ENCODE data around the gene RNU2-1.
"Not testable (repeated sequence)": the region's sequence is repeated elsewhere in the genome, so short reads cannot be mapped to it uniquely, and the experiment has no call there.

The RNU2-1 gene

GRCh38 chr17:43232021-43232699 lies 1.6 kb downstream of the RNU2-1 start:
- not testable (repeated sequence) for H2AK5ac ChIP-seq (ENCODE audit: low read length); H3K4me3 ChIP-seq (ENCODE audit: low read depth, low read length); H3K4ac ChIP-seq (ENCODE audit: low read depth, low read length); H2BK120ac ChIP-seq (ENCODE audit: insufficient read depth, low read length, poor library complexity); H3K27me3 ChIP-seq (ENCODE audit: insufficient read depth, low read length); H4K91ac ChIP-seq (ENCODE audit: low read depth, low read length); H3K27ac ChIP-seq (ENCODE audit: low read depth, low read length); H2AFZ ChIP-seq (ENCODE audit: insufficient read depth, low read length, poor library complexity); H3K18ac ChIP-seq (ENCODE audit: low read length); DNase-seq; H3K36me3 ChIP-seq (ENCODE audit: control insufficient read depth in 1 of 2, insufficient read depth in 2 of 2, low read length in 2 of 2); H3K4me1 ChIP-seq (ENCODE audit: control insufficient read depth in 1 of 2, insufficient read depth in 2 of 2, low read length in 2 of 2); H2BK5ac ChIP-seq (ENCODE audit: low read depth, low read length, poor library complexity); H3K9me3 ChIP-seq (ENCODE audit: insufficient read depth, low read depth, low read length); H2BK12ac ChIP-seq (ENCODE audit: low read length); H3K14ac ChIP-seq (ENCODE audit: low read length); H3K9ac ChIP-seq (ENCODE audit: low read length); H3K23ac ChIP-seq (ENCODE audit: low read length); H3K79me2 ChIP-seq (ENCODE audit: control insufficient read depth, insufficient read depth, low read length, poor library complexity); H4K8ac ChIP-seq (ENCODE audit: low read depth, low read length); H3K4me2 ChIP-seq (ENCODE audit: low read length); H3K79me1 ChIP-seq (ENCODE audit: low read length)
- H4K12ac ChIP-seq (ENCODE audit: low read depth, low read length) = peak overlapping the region; percentile 91
- WGBS (ENCODE audit: extremely low coverage, insufficient coverage, insufficient read length) = no CpG with 5 or more reads among the region's 24 CpGs

DNA sequence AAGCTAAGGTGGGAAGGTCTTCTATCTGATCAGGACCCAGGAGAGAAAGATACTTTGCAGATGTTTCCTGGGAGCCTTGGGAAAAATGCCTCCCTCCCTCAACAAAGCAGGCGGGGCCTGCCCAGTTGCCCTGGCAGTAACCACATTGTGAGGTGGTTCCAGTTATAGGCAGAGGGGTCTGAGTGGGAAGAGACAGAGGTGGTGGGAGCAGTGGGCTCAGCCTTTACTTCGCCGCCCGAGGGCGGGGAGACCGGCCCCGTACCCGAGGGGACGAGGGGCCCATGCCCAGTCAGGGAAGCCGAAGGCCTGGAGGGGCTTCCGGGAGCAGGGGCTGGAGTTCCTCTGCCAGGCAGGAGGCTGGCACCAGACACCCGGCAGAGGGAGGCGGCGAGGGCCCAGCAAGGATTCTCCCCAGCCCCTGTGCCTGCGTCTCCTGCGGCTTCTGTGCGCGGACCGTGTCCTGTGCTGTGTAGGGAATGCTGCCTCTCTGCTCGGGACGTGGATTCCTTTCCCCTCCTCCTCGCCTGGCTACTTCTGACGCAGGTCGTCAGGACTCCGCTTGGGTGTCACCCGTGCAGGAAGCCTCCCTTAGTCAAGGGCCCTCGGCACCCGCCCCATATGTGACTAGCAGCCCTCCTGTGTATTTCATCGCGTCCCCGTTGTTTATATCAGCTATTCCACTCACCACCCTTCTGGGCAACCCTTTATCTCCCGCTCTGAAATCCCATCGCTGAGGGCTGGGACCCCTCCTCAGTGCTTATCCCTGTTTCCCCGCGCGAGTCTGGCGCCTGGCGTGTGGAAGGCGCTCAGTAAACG lies 2.4 kb downstream of the RNU2-1 start:
- not testable (repeated sequence) for H4K91ac ChIP-seq (ENCODE audit: low read depth, low read length); H3K18ac ChIP-seq (ENCODE audit: low read length); H3K4me2 ChIP-seq (ENCODE audit: low read length); H2BK120ac ChIP-seq (ENCODE audit: insufficient read depth, low read length, poor library complexity); H3K4me1 ChIP-seq (ENCODE audit: control insufficient read depth in 1 of 2, insufficient read depth in 2 of 2, low read length in 2 of 2); H3K23ac ChIP-seq (ENCODE audit: low read length); H3K4me3 ChIP-seq (ENCODE audit: low read depth, low read length); H2AK5ac ChIP-seq (ENCODE audit: low read length); H2BK5ac ChIP-seq (ENCODE audit: low read depth, low read length, poor library complexity); DNase-seq; H3K9ac ChIP-seq (ENCODE audit: low read length); H3K79me1 ChIP-seq (ENCODE audit: low read length); H3K79me2 ChIP-seq (ENCODE audit: control insufficient read depth, insufficient read depth, low read length, poor library complexity); H4K12ac ChIP-seq (ENCODE audit: low read depth, low read length); H2AFZ ChIP-seq (ENCODE audit: insufficient read depth, low read length, poor library complexity); H4K8ac ChIP-seq (ENCODE audit: low read depth, low read length); H3K9me3 ChIP-seq (ENCODE audit: insufficient read depth, low read depth, low read length); H3K27me3 ChIP-seq (ENCODE audit: insufficient read depth, low read length); H3K4ac ChIP-seq (ENCODE audit: low read depth, low read length); H2BK12ac ChIP-seq (ENCODE audit: low read length); H3K14ac ChIP-seq (ENCODE audit: low read length); H3K36me3 ChIP-seq (ENCODE audit: control insufficient read depth in 1 of 2, insufficient read depth in 2 of 2, low read length in 2 of 2); H3K27ac ChIP-seq (ENCODE audit: low read depth, low read length)
- no CpG with 5 or more reads among the region's 40 CpGs for WGBS (ENCODE audit: extremely low coverage, insufficient coverage, insufficient read length)

DNA sequence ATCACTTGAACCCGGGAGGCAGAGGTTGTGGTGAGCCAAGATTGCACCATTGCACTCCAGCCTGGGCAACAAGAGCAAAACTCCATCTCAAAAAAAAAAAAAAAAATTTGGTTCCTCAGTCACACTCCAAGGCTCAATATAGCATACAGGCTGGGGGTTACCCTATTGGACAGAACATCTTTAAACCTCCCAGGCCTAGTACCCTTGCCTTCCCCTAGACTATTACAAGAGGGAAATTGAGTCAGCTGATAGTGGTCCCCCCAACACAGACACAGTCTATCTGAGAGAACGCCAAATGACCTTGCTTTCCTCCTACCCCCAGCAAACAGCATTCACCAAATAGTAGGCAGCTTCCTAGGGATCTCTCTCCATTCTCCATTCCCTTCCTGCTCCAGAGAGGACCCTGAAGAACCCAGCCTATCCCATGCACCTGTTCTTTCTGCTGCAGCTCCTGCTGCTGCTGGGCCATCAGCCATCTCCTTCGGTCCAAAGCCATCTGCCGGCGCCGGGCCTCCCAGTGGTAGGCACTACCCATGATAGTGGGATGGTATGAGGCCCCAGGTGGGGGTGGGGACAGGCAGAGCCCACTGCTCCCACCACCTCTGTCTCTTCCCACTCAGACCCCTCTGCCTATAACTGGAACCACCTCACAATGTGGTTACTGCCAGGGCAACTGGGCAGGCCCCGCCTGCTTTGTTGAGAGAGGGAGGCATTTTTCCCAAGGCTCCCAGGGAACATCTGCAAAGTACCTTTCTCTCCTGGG lies 5.6 kb downstream of the RNU2-1 start, which contains the start of gene CCDC200:
Gene CCDC200, minus strand, starts transcription at position 604 of the 763 bp plus-strand sequence. Its CDS starts 69 bp downstream, at position 535.
- H3K18ac ChIP-seq (ENCODE audit: low read length); H3K79me2 ChIP-seq (ENCODE audit: control insufficient read depth, insufficient read depth, low read length, poor library complexity); H3K4me3 ChIP-seq (ENCODE audit: low read depth, low read length); H3K4ac ChIP-seq (ENCODE audit: low read depth, low read length); H3K79me1 ChIP-seq (ENCODE audit: low read length); H2AK5ac ChIP-seq (ENCODE audit: low read length); H2AFZ ChIP-seq (ENCODE audit: insufficient read depth, low read length, poor library complexity); H2BK5ac ChIP-seq (ENCODE audit: low read depth, low read length, poor library complexity); H3K36me3 ChIP-seq (ENCODE audit: control insufficient read depth in 1 of 2, insufficient read depth in 2 of 2, low read length in 2 of 2); H4K8ac ChIP-seq (ENCODE audit: low read depth, low read length); H4K12ac ChIP-seq (ENCODE audit: low read depth, low read length); H2BK120ac ChIP-seq (ENCODE audit: insufficient read depth, low read length, poor library complexity); DNase-seq; H3K14ac ChIP-seq (ENCODE audit: low read length); H2BK12ac ChIP-seq (ENCODE audit: low read length); H3K23ac ChIP-seq (ENCODE audit: low read length); H3K9me3 ChIP-seq (ENCODE audit: insufficient read depth, low read depth, low read length); H3K27ac ChIP-seq (ENCODE audit: low read depth, low read length); H3K4me2 ChIP-seq (ENCODE audit: low read length); H3K4me1 ChIP-seq (ENCODE audit: control insufficient read depth in 1 of 2, insufficient read depth in 2 of 2, low read length in 2 of 2); H3K9ac ChIP-seq (ENCODE audit: low read length); H4K91ac ChIP-seq (ENCODE audit: low read depth, low read length); H3K27me3 ChIP-seq (ENCODE audit: insufficient read depth, low read length): not testable (repeated sequence)
- no CpG with 5 or more reads among the region's 7 CpGs for WGBS (ENCODE audit: extremely low coverage, insufficient coverage, insufficient read length)

DNA sequence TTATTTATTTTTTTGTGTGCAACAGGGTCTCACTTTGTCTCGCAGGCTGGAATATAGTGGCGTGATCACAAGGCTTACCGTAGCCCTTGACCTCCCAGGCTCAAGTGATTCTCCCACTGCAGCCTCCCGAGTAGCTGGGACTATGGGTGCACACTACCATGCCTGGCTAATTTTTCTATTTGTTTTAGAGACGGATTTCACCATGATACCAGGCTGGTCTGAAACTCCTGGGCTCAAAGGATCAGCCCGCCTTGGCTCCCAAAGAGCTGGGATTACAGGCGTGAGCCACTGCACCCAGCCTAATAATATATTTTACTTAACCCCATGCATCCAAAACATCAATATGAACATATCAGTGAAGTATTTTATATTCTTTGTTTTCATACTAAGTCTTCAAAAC lies 7.4 kb downstream of the RNU2-1 start:
- no peak overlapping the region for H2BK5ac ChIP-seq (ENCODE audit: low read depth, low read length, poor library complexity)
- H3K18ac ChIP-seq (ENCODE audit: low read length) = no peak overlapping the region
- H3K9me3 ChIP-seq (ENCODE audit: insufficient read depth, low read depth, low read length) = no peaks in the 10 kb centered on the region
- no peak overlapping the region for H3K23ac ChIP-seq (ENCODE audit: low read length)
- no peak overlapping the region for H4K12ac ChIP-seq (ENCODE audit: low read depth, low read length)
- no peak overlapping the region for H3K9ac ChIP-seq (ENCODE audit: low read length)
- no peak overlapping the region for H3K4me3 ChIP-seq (ENCODE audit: low read depth, low read length)
- no peaks in the 10 kb centered on the region for H3K27me3 ChIP-seq (ENCODE audit: insufficient read depth, low read length)
- no peak overlapping the region for H3K4me2 ChIP-seq (ENCODE audit: low read length)
- H2AK5ac ChIP-seq (ENCODE audit: low read length) = no peak overlapping the region
- peaks cover 0 to 7% of the 10 kb centered on the region in 2 experiments for H3K36me3 ChIP-seq (ENCODE audit: control insufficient read depth in 1 of 2, insufficient read depth in 2 of 2, low read length in 2 of 2)
- H3K4me1 ChIP-seq (ENCODE audit: control insufficient read depth in 1 of 2, insufficient read depth in 2 of 2, low read length in 2 of 2) = no peaks in the 10 kb centered on the region
- no peak overlapping the region for H2AFZ ChIP-seq (ENCODE audit: insufficient read depth, low read length, poor library complexity)
- H2BK12ac ChIP-seq (ENCODE audit: low read length) = no peak overlapping the region
- H3K4ac ChIP-seq (ENCODE audit: low read depth, low read length) = no peak overlapping the region
- H4K91ac ChIP-seq (ENCODE audit: low read depth, low read length) = no peak overlapping the region
- no peak for DNase-seq
- H3K79me2 ChIP-seq (ENCODE audit: control insufficient read depth, insufficient read depth, low read length, poor library complexity) = no peaks in the 10 kb centered on the region
- no CpG with 5 or more reads among the region's 7 CpGs for WGBS (ENCODE audit: extremely low coverage, insufficient coverage, insufficient read length)
- H3K27ac ChIP-seq (ENCODE audit: low read depth, low read length) = no peak overlapping the region
- H4K8ac ChIP-seq (ENCODE audit: low read depth, low read length) = no peak overlapping the region
- no peaks in the 10 kb centered on the region for H3K79me1 ChIP-seq (ENCODE audit: low read length)
- no peak overlapping the region for H3K14ac ChIP-seq (ENCODE audit: low read length)
- H2BK120ac ChIP-seq (ENCODE audit: insufficient read depth, low read length, poor library complexity) = no peak overlapping the region

Measured in trophoblast cell (in vitro differentiated cells and primary cell).